Right lobe of liver (tissue), 4 donors: Measurements from ENCODE around the gene MYO7A.

Source experiments
- CTCF ChIP-seq, 4 donors: fragments of 200-600 bp in 3 of 4; fragments of 450-650 bp in 1 of 4; IDR thresholded peaks; one replicate each; pipeline versions ENCODE4 v1.5.1 to v1.8.0; 2016 to 2022; ENCODE audit warnings: antibody characterized with exemption in 4 of 4, mild to moderate bottlenecking in 2 of 4
- POLR2A ChIP-seq: fragments of 450-650 bp; IDR thresholded peaks from one replicate; pipeline ENCODE4 v1.6.1; 2017; ENCODE audit warnings: antibody characterized with exemption, mild to moderate bottlenecking
- donor health status: DM: no; HTN: no; CAD: no.
- donor health status: DM: no; HTN: no; CAD: no.
- donor health status: DM: no; HTN: yes; CAD: no.

GRCh38 chr11:77172666-77172982 lies 44.6 kb downstream of the MYO7A start:
- no peak for TF ChIP-seq CTCF (IDR thresholded peaks at IDR 0.05)
- TF ChIP-seq POLR2A, result no peak
